D721Med (cell line): ENCODE data around the gene NUP210.

Source experiments
- DNase-seq: peaks from one replicate; pipeline ENCODE4 v3.0.0; 2011; ENCODE audit warnings: low spot score; ENCODE audit not compliant: insufficient read length
- FAIRE-seq: peaks from 2 replicates; lab custom pipeline; 2011; peaks lifted over from hg19 to GRCh38; lab: Jason Lieb, UNC
- CTCF ChIP-seq: IDR thresholded peaks from 2 replicates; pipeline ENCODE4 v1.5.1; 2012; ENCODE audit warnings: mild to moderate bottlenecking, control low read depth; ENCODE audit not compliant: insufficient read depth; ENCODE audit errors: missing control alignments

Gene NUP210

GRCh38 chr3:13357074-13357473, 63.0 kb downstream of the NUP210 start:
- no peak for FAIRE-seq
- no peak for DNase-seq
- TF ChIP-seq CTCF = no peak

GRCh38 chr3:13353936-13354542, 66.1 kb downstream of the NUP210 start:
- TF ChIP-seq CTCF = no peak

GRCh38 chr3:13353506-13353905, 66.6 kb downstream of the NUP210 start:
- no peak for FAIRE-seq
- no peak for DNase-seq
- TF ChIP-seq CTCF = no peak

More at GRCh38 chr3:13353936-13354542, 66.1 kb downstream of the NUP210 start:
- FAIRE-seq (no peak), DNase-seq (no peak)

- DNase-seq (no peak), FAIRE-seq (no peak)
- TF ChIP-seq CTCF = no peak
Observed at GRCh38 chr3:13352621-13353131, 67.4 kb downstream of the NUP210 start.

- FAIRE-seq (no peak), DNase-seq (no peak)
- no peak for TF ChIP-seq CTCF
Observed at GRCh38 chr3:13349823-13350222, 70.3 kb downstream of the NUP210 start.

- no peak for TF ChIP-seq CTCF
- DNase-seq (no peak), FAIRE-seq (no peak)
Observed at GRCh38 chr3:13348661-13349396, 71.3 kb downstream of the NUP210 start.

- FAIRE-seq = no peak
- DNase-seq = no peak
- no peak for TF ChIP-seq CTCF
Observed at GRCh38 chr3:13348100-13348499, 72.0 kb downstream of the NUP210 start.
